ENCODE measurements around the gene NADSYN1. TPM values are rescaled to one million over a fixed set of nuclear protein-coding genes. Genes with fewer than 3 reads are reported as not detected.

NADSYN1 gene
- total RNA-seq, 1 donor from 2014 or later, result 91.3 TPM

- peak; percentile 91 for ATAC-seq
- H3K9me3 ChIP-seq, result no peaks in the 10 kb centered on the region
- intact Hi-C loops (cut with DNase I), result no loop called here
- H3K4me3 ChIP-seq, result peak within 1 kb of the TSS; percentile 93
- peaks cover 30% of the 10 kb centered on the region for H3K4me1 ChIP-seq
- peak within 1 kb of the TSS; percentile 61 for H3K27ac ChIP-seq
- no peaks in the 10 kb centered on the region for H3K27me3 ChIP-seq
- TF ChIP-seq CTCF (IDR thresholded peaks at IDR 0.05), result no peak
- DNase-seq, result peak; percentile 98
- peaks cover 9% of the 10 kb centered on the region for H3K36me3 ChIP-seq
Observed at GRCh38 chr11:71448257-71449171, 4.5 kb upstream of the NADSYN1 start, which contains the start of gene DHCR7. DHCR7 (minus strand) TSS chr11:71448393; CDS start chr11:71444952, 3,441 bp downstream.

DNA sequence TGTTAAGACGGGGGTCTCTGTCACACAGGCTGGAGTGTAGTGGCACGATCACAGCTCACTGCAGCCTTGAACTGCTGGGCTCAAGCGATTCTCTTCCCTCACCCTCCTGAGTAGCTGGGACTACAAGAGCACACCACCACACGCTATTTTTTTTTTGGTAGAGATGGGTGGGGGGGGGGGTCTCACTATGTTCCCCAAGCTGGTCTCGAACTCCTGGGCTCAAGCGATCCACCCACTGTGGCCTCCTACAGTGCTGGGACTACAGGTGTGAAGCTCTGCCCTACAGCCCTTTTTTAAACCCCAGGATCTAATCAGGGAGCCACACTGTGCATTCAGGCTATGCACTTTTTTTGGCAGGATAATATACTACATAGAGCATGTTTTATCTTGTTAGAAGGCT, 3.4 kb upstream of the NADSYN1 start:
- Histone ChIP-seq H3K36me3 (no peaks in the 10 kb centered on the region), H3K27ac (no peak overlapping the region), H3K4me1 (peaks cover 37% of the 10 kb centered on the region), H3K27me3 (no peaks in the 10 kb centered on the region), H3K9me3 (no peaks in the 10 kb centered on the region), H3K4me3 (peak overlapping the region; percentile 93)
- ATAC-seq, result no peak
- intact Hi-C loops (cut with DNase I), result no loop called here
- no peak for DNase-seq
- no peak for TF ChIP-seq CTCF (IDR thresholded peaks at IDR 0.05)

DNA sequence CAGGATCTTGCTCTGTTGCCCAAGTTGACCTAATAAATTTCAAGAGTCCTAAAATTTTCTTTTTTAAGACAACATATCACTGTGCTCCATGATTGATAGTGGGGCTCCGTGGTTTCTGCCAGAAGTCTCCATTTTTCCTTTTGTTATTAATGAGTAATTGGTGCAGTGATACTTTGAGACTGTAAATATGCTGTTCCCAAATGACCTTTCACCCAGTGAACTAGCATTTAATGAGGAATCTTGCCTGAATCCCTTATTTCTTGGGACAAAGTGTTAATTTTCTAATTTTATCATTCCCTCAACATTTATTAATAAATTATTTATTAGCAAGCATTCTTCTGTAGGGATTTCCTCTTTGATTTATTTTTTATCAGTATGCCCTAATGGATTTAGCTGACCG, 2.5 kb upstream of the NADSYN1 start:
- Histone ChIP-seq H3K4me3 (no peak overlapping the region), H3K9me3 (no peaks in the 10 kb centered on the region), H3K27me3 (no peaks in the 10 kb centered on the region), H3K4me1 (peaks cover 37% of the 10 kb centered on the region), H3K36me3 (peaks cover 7% of the 10 kb centered on the region), H3K27ac (no peak overlapping the region)
- TF ChIP-seq CTCF (IDR thresholded peaks at IDR 0.05), result no peak
- intact Hi-C loops (cut with DNase I), result no loop called here
- no peak for ATAC-seq
- no peak for DNase-seq

DNA sequence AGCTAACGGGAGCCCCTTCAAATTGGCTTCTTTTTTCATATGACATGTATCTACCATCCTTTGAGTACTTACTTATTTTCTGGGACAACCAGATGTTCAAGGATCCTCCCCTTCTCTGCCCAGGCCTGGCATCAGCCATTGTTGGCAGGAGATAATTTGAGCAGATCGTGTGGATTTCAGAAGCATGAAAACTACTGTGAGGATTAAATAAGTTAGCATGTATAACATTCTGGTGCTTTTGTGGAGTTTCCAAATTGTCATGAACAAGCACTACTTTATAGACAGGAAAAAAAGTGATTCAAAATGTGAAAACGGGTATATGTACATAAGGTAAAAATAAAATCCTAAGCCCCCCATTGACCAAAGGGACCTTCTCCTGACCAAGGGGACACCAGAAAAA, 2.1 kb upstream of the NADSYN1 start:
- intact Hi-C loops (cut with DNase I), result no loop called here
- ATAC-seq, result no peak
- no peak for TF ChIP-seq CTCF (IDR thresholded peaks at IDR 0.05)

DNA sequence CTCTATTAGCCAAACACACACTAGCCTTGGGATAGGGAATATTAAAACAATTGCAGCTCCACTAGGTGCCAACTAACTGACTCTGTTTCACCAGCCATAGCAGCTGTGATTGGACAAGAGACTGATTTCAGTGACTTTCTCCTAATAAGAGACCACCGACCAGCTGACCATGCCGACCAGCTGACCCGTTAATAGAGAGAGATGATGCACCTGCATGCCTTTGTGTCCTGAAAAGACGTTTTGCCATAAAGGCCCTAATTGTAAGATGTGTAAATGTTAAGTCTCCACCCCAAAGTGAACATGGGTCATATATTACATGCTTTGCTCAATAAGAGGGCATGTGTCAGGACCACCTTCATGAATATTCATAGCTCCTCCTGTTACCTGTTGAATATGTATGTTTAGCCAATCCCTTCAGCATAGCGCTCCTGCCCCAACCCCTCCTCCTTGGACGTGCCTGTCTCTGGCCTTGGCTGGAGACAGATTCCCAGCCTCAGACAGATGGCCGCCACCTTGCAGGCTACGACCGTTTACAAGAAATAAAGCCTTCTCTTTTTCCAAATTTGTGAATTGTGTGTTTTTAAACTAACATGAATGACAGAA, 1.3 kb upstream of the NADSYN1 start:
- intact Hi-C loops (cut with DNase I), result no loop called here
- H3K4me3 ChIP-seq, result peak overlapping the region; percentile 76
- H3K9me3 ChIP-seq, result no peaks in the 10 kb centered on the region
- TF ChIP-seq CTCF (IDR thresholded peaks at IDR 0.05), result no peak
- peak overlapping the region; percentile 90 for H3K27ac ChIP-seq
- H3K27me3 ChIP-seq, result no peaks in the 10 kb centered on the region
- peaks cover 35% of the 10 kb centered on the region for H3K4me1 ChIP-seq
- DNase-seq (no peak), ATAC-seq (no peak)
- H3K36me3 ChIP-seq, result peaks cover 19% of the 10 kb centered on the region

More for the DNA sequence above, 2.1 kb upstream of the NADSYN1 start:
- H3K36me3 ChIP-seq, result peaks cover 11% of the 10 kb centered on the region
- no peaks in the 10 kb centered on the region for H3K9me3 ChIP-seq
- no peak overlapping the region for H3K4me3 ChIP-seq
- no peaks in the 10 kb centered on the region for H3K27me3 ChIP-seq
- no peak for DNase-seq
- peaks cover 37% of the 10 kb centered on the region for H3K4me1 ChIP-seq
- no peak overlapping the region for H3K27ac ChIP-seq

Measured in upper lobe of right lung (tissue), 1 donor.